ENCODE measurements around the gene RAB11FIP4. TPM values are rescaled to one million over a fixed set of nuclear protein-coding genes. Genes with fewer than 3 reads are reported as not detected.
A peak's percentile ranks its signal among the peaks of the same experiment; 100 is the strongest.

The RAB11FIP4 gene
- total and polyA plus RNA-seq, 2 of the 13 experiments (the other 11 are each of a cell fraction or from before 2014, with no cell fraction given): 28.0 to 89.3 TPM

DNA sequence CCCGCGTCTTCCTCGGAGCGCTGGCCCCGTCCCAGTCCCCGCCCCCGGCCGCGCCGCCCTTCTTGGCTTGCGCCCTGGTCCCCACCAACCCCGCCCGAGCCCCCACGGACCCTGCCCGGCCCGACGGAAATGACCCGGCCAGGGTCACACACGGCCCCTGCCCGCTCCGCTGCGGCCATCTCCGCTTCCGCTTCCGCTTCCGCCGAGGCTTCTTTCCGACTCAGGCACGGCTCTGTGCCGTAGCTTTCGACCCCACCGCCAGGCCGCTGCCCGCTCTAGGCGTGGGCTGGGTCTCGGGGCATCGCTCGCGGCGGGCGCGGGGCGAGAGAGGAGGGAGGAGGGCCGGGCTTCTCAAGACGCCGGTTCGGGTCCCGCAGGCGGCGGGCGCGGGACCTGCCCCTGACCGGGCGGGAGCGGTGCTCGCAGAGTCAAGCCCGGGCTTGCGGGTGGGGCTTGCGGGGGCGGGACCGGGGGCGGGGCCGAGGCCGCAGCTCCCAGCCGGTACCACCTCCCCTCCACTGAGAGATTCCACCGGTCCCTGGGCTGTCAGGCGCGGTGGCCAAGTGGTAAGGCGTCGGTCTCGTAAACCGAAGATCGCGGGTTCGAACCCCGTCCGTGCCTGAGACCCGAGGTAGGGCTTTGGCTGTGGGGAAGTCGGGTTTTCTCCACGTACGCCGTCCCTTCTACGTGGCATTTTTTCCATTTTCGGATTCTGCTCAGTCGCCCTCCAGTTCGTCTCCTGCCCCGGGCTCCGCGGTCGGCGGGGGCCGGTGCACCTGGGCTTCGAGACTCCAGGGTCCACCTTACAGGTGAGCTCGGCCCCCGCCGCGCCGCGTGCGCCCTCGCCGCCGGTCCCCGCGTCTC lies 158.3 kb downstream of the RAB11FIP4 start (continued):
- TF ChIP-seq, protein P1, sequence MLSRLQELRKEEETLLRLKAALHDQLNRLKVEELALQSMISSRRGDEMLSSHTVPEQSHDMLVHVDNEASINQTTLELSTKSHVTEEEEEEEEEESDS (CRISPR knock-in tag; IDR thresholded peaks at IDR 0.05; ENCODE audit: borderline replicate concordance): 0 out of 2 replicates have a peak, but pooled peaks have one; percentile 55
- TF ChIP-seq, protein P2, sequence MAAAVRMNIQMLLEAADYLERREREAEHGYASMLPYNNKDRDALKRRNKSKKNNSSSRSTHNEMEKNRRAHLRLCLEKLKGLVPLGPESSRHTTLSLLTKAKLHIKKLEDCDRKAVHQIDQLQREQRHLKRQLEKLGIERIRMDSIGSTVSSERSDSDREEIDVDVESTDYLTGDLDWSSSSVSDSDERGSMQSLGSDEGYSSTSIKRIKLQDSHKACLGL (CRISPR knock-in tag; IDR thresholded peaks at IDR 0.05): 0 out of 2 replicates have a peak, but pooled peaks have one; percentile 25
- TF ChIP-seq IKZF1 (IDR thresholded peaks at IDR 0.05): no peak
- TF ChIP-seq ZNF431 (CRISPR knock-in tag; IDR thresholded peaks at IDR 0.05; ENCODE audit: borderline replicate concordance, low read depth): no peak
- TF ChIP-seq, protein P3, sequence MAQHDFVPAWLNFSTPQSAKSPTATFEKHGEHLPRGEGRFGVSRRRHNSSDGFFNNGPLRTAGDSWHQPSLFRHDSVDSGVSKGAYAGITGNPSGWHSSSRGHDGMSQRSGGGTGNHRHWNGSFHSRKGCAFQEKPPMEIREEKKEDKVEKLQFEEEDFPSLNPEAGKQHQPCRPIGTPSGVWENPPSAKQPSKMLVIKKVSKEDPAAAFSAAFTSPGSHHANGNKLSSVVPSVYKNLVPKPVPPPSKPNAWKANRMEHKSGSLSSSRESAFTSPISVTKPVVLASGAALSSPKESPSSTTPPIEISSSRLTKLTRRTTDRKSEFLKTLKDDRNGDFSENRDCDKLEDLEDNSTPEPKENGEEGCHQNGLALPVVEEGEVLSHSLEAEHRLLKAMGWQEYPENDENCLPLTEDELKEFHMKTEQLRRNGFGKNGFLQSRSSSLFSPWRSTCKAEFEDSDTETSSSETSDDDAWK (CRISPR knock-in tag; IDR thresholded peaks at IDR 0.05): no peak
- TF ChIP-seq ZNF33A (CRISPR knock-in tag; IDR thresholded peaks at IDR 0.05; ENCODE audit: borderline replicate concordance): 0 out of 2 replicates have a peak, but pooled peaks have one; percentile 34
- no peak for TF ChIP-seq NCOR1 (IDR thresholded peaks at IDR 0.05; ENCODE audit: borderline replicate concordance, low read length)
- TF ChIP-seq MAF1 (CRISPR knock-in tag; IDR thresholded peaks at IDR 0.05; ENCODE audit: borderline replicate concordance): peak; percentile 99
- no peak for TF ChIP-seq HMG20A (CRISPR knock-in tag; IDR thresholded peaks at IDR 0.05; ENCODE audit: borderline replicate concordance)
- TF ChIP-seq ZNF343 (CRISPR knock-in tag; IDR thresholded peaks at IDR 0.05): peak; percentile 37; the same call in 1 of the 2 replicates
- TF ChIP-seq, protein P4, sequence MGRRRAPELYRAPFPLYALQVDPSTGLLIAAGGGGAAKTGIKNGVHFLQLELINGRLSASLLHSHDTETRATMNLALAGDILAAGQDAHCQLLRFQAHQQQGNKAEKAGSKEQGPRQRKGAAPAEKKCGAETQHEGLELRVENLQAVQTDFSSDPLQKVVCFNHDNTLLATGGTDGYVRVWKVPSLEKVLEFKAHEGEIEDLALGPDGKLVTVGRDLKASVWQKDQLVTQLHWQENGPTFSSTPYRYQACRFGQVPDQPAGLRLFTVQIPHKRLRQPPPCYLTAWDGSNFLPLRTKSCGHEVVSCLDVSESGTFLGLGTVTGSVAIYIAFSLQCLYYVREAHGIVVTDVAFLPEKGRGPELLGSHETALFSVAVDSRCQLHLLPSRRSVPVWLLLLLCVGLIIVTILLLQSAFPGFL (CRISPR knock-in tag; IDR thresholded peaks at IDR 0.05): no peak
- TF ChIP-seq KMT2B (CRISPR knock-in tag; IDR thresholded peaks at IDR 0.05): peak; percentile 76; the same call in 1 of the 2 replicates
- TF ChIP-seq ZNF564 (CRISPR knock-in tag; IDR thresholded peaks at IDR 0.05): peak; percentile 26; the same call in 1 of the 2 replicates
- no peak for TF ChIP-seq CHD2 (IDR thresholded peaks at IDR 0.05; ENCODE audit: low read depth, low read length)
- TF ChIP-seq JUN (CRISPR knock-in tag; IDR thresholded peaks at IDR 0.05): no peak; the same call in 1 of the 2 replicates
- peak; percentile 86 for TF ChIP-seq POLR2G (IDR thresholded peaks at IDR 0.05; ENCODE audit: low read depth, low read length)
- no peak; the same call in 1 of the 2 replicates for TF ChIP-seq ZBTB7B (CRISPR knock-in tag; IDR thresholded peaks at IDR 0.05)
- no peak for TF ChIP-seq REXO4 (CRISPR knock-in tag; IDR thresholded peaks at IDR 0.05; ENCODE audit: borderline replicate concordance)
- TF ChIP-seq SP5 (CRISPR knock-in tag; IDR thresholded peaks at IDR 0.05; ENCODE audit: borderline replicate concordance, low read depth): peak; percentile 70
- no peak for TF ChIP-seq ZNF660 (CRISPR knock-in tag; IDR thresholded peaks at IDR 0.05; ENCODE audit: borderline replicate concordance, low read depth)
- TF ChIP-seq, protein P5, sequence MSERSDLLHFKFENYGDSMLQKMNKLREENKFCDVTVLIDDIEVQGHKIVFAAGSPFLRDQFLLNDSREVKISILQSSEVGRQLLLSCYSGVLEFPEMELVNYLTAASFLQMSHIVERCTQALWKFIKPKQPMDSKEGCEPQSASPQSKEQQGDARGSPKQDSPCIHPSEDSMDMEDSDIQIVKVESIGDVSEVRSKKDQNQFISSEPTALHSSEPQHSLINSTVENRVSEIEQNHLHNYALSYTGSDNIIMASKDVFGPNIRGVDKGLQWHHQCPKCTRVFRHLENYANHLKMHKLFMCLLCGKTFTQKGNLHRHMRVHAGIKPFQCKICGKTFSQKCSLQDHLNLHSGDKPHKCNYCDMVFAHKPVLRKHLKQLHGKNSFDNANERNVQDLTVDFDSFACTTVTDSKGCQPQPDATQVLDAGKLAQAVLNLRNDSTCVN (CRISPR knock-in tag; IDR thresholded peaks at IDR 0.05; ENCODE audit: borderline replicate concordance): peak; percentile 69

Data from HepG2 (cell line).